Nephron progenitor cell (in vitro differentiated cells): ENCODE data around the gene RCOR1.
"Not testable (repeated sequence)": the region's sequence is repeated elsewhere in the genome, so short reads cannot be mapped to it uniquely, and the experiment has no call there.

Source experiments
- DNase-seq: peaks from one replicate; pipeline ENCODE4 v3.0.0; 2021
- H3K27ac Mint-ChIP-seq: 2 replicates; pipeline ENCODE4 v1.8.0; 2021; ENCODE audit warnings: mild to moderate bottlenecking, moderate library complexity, mixed read lengths
- H3K27me3 Mint-ChIP-seq: 2 replicates; pipeline ENCODE4 v1.8.0; 2021; ENCODE audit warnings: mild to moderate bottlenecking, low read depth, mixed read lengths; ENCODE audit not compliant: poor library complexity
- H3K36me3 Mint-ChIP-seq: 2 replicates; pipeline ENCODE4 v1.8.0; 2021; ENCODE audit warnings: low read depth, mixed read lengths
- H3K4me1 Mint-ChIP-seq: 2 replicates; pipeline ENCODE4 v1.8.0; 2021; ENCODE audit warnings: mixed read lengths
- H3K4me3 Mint-ChIP-seq: 2 replicates; pipeline ENCODE4 v1.8.0; 2021; ENCODE audit warnings: mild to moderate bottlenecking, moderate library complexity, mixed read lengths
- H3K9me3 Mint-ChIP-seq: 2 replicates; pipeline ENCODE4 v1.8.0; 2021; ENCODE audit warnings: mild to moderate bottlenecking, moderate library complexity, mixed read lengths
- TF ChIP-seq, protein P1 (sequence below): fragments of 200-600 bp; sonication (generic); IDR thresholded peaks from 2 replicates; pipeline ENCODE4 v1.5.0; 2021; ENCODE audit warnings: antibody characterized with exemption

The RCOR1 gene

DNA sequence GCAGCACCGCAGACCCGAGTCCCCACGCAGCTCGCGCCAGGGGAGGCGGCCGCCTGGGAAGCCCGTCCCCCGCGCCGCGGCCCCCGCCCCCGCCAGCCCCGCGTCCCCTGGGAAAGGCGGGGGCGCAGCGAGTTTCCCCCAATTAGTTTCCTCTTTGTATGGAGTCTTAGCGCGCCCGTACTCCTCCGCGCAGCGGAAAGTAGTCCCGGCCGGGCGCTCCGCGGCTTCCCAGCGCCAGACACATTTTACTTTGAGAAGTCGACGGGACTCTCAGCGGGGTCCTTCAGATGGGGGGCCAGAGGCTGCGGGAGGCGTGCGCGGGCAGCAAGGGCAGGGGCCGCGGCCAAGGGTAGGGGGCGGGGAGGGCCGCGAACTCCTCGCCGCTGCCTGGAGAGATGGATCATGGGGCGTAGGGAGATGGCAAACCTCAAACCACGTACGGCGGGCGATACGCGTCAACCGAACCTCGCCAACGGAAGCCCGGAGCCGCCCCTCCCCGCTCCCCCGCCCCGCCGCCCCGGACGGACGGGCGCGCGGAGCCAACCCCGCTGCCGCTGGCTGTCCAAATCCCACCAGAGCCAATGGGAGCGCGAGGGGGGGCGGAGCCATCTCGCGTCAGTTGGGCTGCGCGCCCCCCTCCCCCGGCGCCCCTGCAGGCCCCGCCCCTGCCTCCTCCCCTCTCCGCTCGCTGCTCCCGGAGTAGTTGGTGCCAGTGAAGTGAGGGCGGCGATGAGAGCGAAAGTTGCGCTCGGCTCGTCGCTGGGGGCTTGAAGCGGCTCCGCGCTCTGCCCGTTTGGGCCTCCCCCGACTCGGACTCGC, at the start of gene RCOR1:
Gene RCOR1 (plus strand): TSS at position 706 of the 819 bp plus-strand sequence. CDS start 238 bp downstream, outside the sequence.
- peak within 1 kb of the TSS; percentile 94 for H3K4me3 Mint-ChIP-seq
- peak; percentile 98 for DNase-seq
- TF ChIP-seq, protein P1, sequence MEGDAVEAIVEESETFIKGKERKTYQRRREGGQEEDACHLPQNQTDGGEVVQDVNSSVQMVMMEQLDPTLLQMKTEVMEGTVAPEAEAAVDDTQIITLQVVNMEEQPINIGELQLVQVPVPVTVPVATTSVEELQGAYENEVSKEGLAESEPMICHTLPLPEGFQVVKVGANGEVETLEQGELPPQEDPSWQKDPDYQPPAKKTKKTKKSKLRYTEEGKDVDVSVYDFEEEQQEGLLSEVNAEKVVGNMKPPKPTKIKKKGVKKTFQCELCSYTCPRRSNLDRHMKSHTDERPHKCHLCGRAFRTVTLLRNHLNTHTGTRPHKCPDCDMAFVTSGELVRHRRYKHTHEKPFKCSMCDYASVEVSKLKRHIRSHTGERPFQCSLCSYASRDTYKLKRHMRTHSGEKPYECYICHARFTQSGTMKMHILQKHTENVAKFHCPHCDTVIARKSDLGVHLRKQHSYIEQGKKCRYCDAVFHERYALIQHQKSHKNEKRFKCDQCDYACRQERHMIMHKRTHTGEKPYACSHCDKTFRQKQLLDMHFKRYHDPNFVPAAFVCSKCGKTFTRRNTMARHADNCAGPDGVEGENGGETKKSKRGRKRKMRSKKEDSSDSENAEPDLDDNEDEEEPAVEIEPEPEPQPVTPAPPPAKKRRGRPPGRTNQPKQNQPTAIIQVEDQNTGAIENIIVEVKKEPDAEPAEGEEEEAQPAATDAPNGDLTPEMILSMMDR: no peak
- H3K9me3 Mint-ChIP-seq: no peaks in the 10 kb centered on the region
- H3K27ac Mint-ChIP-seq: peak within 1 kb of the TSS; percentile 99
- H3K27me3 Mint-ChIP-seq: no peaks in the 10 kb centered on the region
- H3K4me1 Mint-ChIP-seq: peaks cover 49% of the 10 kb centered on the region
- peaks cover 5% of the 10 kb centered on the region for H3K36me3 Mint-ChIP-seq

DNA sequence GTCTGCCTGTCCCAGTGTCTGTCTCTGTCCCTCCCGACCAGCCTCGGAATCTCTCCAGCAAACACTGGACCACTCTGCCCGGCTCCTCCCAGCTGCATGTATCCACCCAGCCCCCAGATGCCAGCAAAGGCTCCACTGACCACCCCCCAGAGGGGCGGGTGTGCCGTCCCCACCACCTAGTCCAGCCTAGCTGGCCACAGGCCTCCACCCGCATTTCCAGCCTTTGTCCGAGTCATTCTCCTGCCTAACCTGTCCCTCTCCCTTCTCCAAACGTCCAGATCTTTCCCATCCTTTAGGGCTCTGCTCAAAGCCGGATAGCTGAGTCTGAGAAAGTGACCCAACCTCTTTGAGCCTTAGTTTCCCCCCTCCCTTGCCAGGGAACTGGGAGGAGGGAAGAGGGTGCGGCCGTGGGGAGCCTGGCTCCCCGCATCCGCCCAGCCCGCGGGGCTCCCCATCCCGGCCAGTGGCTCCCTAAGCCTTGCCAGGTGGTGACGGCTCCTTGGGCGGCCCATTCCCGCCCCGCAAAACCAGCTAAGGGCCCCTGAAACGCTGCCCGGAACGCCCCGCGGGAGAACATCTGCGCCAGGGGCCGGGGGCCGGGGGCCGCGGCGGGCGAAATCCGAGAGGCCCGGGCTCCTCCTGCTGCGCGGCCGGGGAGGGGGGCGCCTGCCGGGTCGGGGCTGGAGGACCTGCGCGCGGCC, 48.3 kb upstream of the RCOR1 start:
- Mint-ChIP-seq H3K36me3 (no peaks in the 10 kb centered on the region), H3K9me3 (no peaks in the 10 kb centered on the region), H3K4me1 (peaks cover 37% of the 10 kb centered on the region), H3K4me3 (peak overlapping the region; percentile 34), H3K27ac (peak overlapping the region; percentile 22), H3K27me3 (peaks cover 30% of the 10 kb centered on the region)
- peak; percentile 56 for DNase-seq
- TF ChIP-seq, protein P1: no peak

DNA sequence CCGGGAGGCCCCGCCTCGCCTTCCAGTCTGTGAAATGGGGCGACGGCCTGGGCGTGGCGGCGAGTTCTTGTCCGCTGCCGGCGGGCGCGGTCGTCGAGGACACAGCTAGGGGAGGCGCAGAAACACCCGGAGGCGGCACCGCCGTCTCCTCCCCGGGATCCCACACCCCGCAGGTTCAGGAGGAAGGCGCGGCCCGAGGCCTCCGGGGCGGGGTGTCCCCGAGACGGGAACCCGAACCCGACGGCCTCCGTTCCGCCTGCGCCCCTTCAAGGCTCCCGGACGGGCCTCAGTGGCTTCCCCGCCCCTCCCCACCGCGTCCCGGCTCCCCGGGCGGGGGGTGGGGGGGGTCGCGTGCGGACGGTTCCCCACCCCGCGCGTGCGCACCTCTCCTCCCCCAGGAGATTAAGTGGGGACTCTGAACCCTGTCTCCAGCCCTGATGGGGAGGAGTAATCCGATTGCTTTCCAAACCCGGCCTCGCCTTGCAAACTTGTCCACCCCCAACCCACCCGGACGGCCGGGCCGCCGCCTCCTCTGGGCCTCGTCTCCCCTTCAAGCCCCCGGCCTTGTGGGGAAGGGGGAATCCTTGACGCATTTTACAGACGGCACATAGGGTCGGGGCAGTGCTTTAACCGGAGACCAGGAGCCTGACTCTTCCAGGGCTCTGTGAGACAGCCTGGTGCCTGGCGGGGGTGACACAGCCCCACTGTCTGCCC, 47.5 kb upstream of the RCOR1 start:
- H3K9me3 Mint-ChIP-seq: no peaks in the 10 kb centered on the region
- H3K27ac Mint-ChIP-seq: no peak overlapping the region
- H3K4me3 Mint-ChIP-seq: no peak overlapping the region
- peaks cover 37% of the 10 kb centered on the region for H3K4me1 Mint-ChIP-seq
- TF ChIP-seq, protein P1: no peak
- no peaks in the 10 kb centered on the region for H3K36me3 Mint-ChIP-seq
- no peak for DNase-seq
- peaks cover 30% of the 10 kb centered on the region for H3K27me3 Mint-ChIP-seq

DNA sequence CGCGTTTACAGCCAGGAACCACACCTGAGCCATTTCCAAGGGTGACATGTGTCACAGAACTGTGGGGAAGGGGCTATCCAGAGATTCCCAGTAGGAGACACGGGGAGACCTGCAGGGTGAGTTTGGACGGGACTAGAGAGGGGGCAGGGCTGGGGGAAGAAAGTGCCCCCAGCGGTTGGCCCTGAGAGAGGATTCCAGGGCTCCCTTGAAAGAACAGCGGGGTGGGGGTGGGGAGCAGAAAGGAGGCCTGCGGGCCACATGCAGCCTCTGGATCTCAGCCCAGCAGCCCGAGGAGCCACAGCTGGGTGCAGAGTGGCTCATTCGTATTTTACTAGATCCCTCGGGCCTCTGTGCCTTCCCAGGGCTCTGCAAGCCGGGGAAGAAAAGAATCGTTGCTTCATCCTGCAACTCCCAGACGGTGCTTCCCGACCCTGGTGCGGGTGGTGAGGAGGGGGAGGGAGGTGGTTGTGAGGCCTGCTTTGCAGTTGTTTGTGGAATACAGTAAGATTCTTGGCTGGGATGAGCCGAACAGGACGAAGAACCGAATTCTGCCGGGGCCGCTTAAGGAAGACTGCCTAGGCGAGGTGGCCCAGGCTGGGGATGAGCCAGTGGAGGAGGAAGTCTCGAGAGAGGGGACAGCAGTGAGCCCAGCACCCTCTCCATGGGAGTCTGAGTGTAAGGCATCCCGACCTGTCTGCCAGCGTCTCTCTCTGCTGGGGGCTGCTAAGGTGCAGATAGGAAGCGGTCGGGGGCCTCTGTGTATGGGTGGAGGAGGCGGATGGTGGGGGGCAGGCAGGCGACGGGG, 46.8 kb upstream of the RCOR1 start:
- Mint-ChIP-seq H3K27me3 (peaks cover 34% of the 10 kb centered on the region), H3K4me1 (peaks cover 44% of the 10 kb centered on the region), H3K27ac (peak overlapping the region; percentile 49), H3K4me3 (no peak overlapping the region), H3K9me3 (no peaks in the 10 kb centered on the region), H3K36me3 (no peaks in the 10 kb centered on the region)
- DNase-seq: no peak
- TF ChIP-seq, protein P1: no peak

DNA sequence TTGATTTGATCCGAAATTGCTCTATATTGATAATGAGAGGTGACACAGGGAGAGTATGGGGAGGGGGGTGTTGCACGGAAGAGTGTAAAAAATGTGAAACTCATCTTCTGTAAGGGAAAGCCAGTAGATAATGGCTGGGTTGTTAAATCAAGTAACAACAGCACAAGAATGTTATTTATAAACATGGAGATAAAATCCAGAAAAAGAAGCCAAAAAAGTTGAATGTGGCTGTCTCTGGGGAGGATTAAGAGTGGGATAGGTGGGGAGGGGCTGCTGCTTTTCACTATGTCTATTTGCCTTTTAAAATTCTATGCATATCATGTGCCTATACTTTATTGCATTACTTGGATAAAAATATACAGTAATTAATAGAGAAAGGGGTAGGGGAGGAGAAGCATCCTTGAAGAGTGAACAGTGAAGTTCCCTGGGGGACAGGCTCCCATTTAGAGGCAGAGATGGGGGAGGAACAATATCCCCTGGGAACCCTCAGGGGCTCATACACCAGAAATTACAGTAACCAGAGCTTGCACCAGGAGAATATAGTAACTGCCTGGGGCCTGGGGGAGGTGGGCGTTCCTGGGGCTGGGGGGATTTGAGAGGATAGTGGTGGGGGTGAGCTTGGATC, 43.7 kb upstream of the RCOR1 start:
- Mint-ChIP-seq H3K4me1 (peaks cover 51% of the 10 kb centered on the region), H3K4me3 (no peak overlapping the region), H3K27me3 (peaks cover 28% of the 10 kb centered on the region), H3K27ac (no peak overlapping the region), H3K36me3 (no peaks in the 10 kb centered on the region), H3K9me3 (no peaks in the 10 kb centered on the region)
- TF ChIP-seq, protein P1: no peak
- DNase-seq: no peak

DNA sequence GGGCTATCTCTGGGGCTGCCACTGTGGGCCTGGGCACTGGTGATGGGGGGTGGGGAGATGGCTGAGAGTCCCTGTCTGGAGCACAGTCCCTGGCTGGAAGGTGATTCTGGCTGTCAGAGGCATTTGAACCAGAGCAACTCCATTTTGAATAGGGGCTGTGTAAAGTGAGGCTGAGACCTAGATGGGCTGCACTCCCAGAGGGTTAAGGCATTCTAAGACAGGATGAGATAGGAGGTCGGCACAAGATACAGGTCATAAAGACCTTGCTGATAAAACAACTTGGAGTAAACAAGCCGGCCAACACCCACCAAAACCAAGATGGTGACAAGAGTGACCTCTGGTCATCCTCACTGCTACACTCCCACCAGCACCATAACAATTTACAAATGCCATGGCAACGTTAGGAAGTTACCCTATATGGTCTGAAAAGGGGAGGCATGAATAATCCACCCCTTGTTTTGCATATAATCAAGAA, 41.5 kb upstream of the RCOR1 start:
- H3K9me3 Mint-ChIP-seq, H3K4me3 Mint-ChIP-seq, DNase-seq, H3K36me3 Mint-ChIP-seq, H3K27ac Mint-ChIP-seq: not testable (repeated sequence)
- peaks cover 36% of the 10 kb centered on the region for H3K4me1 Mint-ChIP-seq
- H3K27me3 Mint-ChIP-seq: peaks cover 12% of the 10 kb centered on the region
